Activated naive CD8-positive, alpha-beta T cell treated with anti-CD3 and anti-CD28 coated beads, Interleukin-2, amount 50 U/mL, for 24 hours (primary cell): Measurements from ENCODE around the gene CHTOP.

Experiments used
- ATAC-seq: fragments of 150-1000 bp; cut with Tn5 transposase; one replicate; pipeline ENCODE4 v1.10.0; 2021
- DNase-seq: peaks from one replicate; pipeline ENCODE4 v3.0.0; 2021
- H3K27ac Mint-ChIP-seq: one replicate; pipeline ENCODE4 v1.8.0; 2021; ENCODE audit warnings: mild to moderate bottlenecking, mixed read lengths
- H3K27me3 Mint-ChIP-seq: one replicate; pipeline ENCODE4 v1.8.0; 2021; ENCODE audit warnings: mixed read lengths
- H3K36me3 Mint-ChIP-seq: one replicate; pipeline ENCODE4 v1.8.0; 2021; ENCODE audit warnings: low read depth, mixed read lengths
- H3K4me1 Mint-ChIP-seq: one replicate; pipeline ENCODE4 v1.8.0; 2021; ENCODE audit warnings: mixed read lengths
- H3K4me3 Mint-ChIP-seq: one replicate; pipeline ENCODE4 v1.8.0; 2021; ENCODE audit warnings: mild to moderate bottlenecking, moderate library complexity, mixed read lengths
- H3K9me3 Mint-ChIP-seq: one replicate; pipeline ENCODE4 v1.8.0; 2021; ENCODE audit warnings: mixed read lengths

Gene CHTOP

DNA sequence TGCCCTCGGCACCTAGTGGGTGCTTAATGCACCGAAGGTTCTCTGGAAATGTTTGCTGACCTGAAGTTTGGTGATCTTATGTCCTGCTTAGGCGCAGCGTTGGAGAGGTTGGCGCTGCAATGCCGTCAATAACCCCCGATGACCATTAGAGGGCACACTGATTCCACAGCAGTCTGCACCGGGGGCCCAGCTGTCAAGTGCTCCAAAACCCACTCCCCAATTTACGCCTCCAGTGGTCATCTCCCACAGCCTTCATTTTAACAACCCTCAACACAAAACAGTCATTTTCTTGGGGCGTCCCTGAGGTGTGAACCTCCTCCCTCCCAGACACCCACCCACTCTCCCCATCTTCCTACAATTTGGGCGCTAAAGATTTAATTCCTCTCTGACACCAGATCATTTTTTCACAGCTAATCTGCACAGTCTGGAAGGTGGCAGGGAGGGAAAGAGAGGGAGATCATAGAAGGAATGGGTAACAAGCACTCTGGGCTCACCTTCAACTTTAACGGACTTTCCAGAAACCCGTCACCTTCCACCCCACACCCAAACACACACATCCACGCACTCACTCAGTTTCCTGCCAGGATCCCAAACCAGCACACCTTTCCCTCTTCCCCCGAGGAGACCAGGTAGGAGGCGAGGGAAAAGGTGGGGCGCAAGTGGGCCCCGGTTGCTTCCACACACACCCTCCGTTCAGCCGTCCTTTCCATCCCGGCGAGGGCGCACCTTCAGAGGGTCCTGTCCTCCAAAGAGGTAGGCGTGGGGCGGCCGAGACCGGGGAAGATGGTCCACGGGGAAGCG, 44.1 kb downstream of the CHTOP start:
- H3K9me3 Mint-ChIP-seq = no peaks in the 10 kb centered on the region
- peaks cover 51% of the 10 kb centered on the region for H3K27me3 Mint-ChIP-seq
- peaks cover 18% of the 10 kb centered on the region for H3K4me1 Mint-ChIP-seq
- H3K36me3 Mint-ChIP-seq = no peaks in the 10 kb centered on the region
- no peak overlapping the region for H3K27ac Mint-ChIP-seq
- ATAC-seq (peak; percentile 41), DNase-seq (peak; percentile 57)
- H3K4me3 Mint-ChIP-seq = peak overlapping the region; percentile 72

- no peak within 1 kb of the TSS for H3K27ac Mint-ChIP-seq
- no peaks in the 10 kb centered on the region for H3K9me3 Mint-ChIP-seq
- peak within 1 kb of the TSS; percentile 72 for H3K4me3 Mint-ChIP-seq
- peaks cover 51% of the 10 kb centered on the region for H3K27me3 Mint-ChIP-seq
- H3K36me3 Mint-ChIP-seq = no peaks in the 10 kb centered on the region
- H3K4me1 Mint-ChIP-seq = peaks cover 18% of the 10 kb centered on the region
- DNase-seq (peak; percentile 23), ATAC-seq (peak; percentile 41)
These were observed 44.9 kb downstream of the CHTOP start, which contains the start of gene NPR1 for GRCh38 chr1:153678519-153679336. Gene NPR1, plus strand, starts transcription at chr1:153678688. Its CDS starts 421 bp downstream, at chr1:153679109.

DNA sequence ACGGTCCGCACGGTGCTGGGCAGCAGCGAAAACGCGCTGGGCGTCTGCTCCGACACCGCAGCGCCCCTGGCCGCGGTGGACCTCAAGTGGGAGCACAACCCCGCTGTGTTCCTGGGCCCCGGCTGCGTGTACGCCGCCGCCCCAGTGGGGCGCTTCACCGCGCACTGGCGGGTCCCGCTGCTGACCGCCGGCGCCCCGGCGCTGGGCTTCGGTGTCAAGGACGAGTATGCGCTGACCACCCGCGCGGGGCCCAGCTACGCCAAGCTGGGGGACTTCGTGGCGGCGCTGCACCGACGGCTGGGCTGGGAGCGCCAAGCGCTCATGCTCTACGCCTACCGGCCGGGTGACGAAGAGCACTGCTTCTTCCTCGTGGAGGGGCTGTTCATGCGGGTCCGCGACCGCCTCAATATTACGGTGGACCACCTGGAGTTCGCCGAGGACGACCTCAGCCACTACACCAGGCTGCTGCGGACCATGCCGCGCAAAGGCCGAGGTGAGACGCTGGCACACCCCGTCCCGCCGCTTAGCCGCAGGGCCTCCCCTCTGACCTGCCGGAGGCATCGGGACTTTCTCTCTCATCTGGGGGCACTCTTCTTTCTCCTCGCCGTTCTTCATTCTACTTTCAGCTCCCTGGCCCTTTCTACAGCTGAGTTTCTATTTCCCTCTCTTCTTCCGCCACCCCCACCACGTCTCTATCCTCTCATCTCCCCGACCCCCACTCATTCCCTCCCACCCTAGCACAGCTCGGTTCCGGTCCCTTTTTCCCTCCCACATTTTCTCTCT, 45.7 kb downstream of the CHTOP start:
- H3K36me3 Mint-ChIP-seq = no peaks in the 10 kb centered on the region
- DNase-seq (peak; percentile 42), ATAC-seq (peak; percentile 53)
- peak overlapping the region; percentile 69 for H3K4me3 Mint-ChIP-seq
- peaks cover 55% of the 10 kb centered on the region for H3K27me3 Mint-ChIP-seq
- no peaks in the 10 kb centered on the region for H3K9me3 Mint-ChIP-seq
- H3K4me1 Mint-ChIP-seq = peaks cover 18% of the 10 kb centered on the region
- H3K27ac Mint-ChIP-seq = no peak overlapping the region

DNA sequence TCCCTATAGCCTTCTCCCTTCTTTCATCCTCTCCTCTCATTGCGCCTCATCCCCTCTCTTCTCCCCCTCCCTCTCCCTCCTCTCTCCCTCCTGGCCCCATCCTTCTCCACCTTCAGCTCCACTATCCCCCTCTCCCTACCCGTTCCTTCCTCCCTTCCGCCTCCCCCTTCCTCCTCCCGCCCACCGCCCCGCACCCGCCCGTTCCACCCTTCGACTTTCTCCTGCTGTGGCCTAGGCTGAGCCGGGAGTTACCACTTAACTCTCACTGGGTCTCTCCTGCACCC, 46.2 kb downstream of the CHTOP start:
- Mint-ChIP-seq H3K9me3 (no peaks in the 10 kb centered on the region), H3K4me1 (peaks cover 18% of the 10 kb centered on the region), H3K27me3 (peaks cover 55% of the 10 kb centered on the region), H3K4me3 (peak overlapping the region; percentile 69), H3K36me3 (no peaks in the 10 kb centered on the region), H3K27ac (no peak overlapping the region)
- no peak for ATAC-seq
- no peak for DNase-seq

DNA sequence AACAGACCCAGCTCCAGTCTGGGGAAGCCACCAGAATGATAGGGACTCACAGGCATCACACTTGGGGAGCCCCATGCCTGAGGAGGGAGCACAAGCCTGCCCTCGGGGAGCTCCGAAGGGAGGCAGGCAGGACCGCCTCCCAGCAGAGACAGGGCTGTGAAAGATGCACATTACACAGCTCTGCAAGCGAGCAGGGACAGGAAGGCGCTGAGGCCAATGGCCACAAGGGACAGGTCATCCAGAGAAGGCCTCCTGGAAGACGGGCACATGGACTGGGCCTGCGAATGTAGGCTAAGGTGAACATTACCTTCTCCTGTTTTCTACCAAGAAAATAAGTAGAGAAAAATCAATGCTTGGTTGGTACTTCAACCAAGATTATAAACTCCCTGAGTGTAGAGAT, 48.9 kb downstream of the CHTOP start:
- H3K27me3 Mint-ChIP-seq = peaks cover 43% of the 10 kb centered on the region
- H3K9me3 Mint-ChIP-seq = no peaks in the 10 kb centered on the region
- peaks cover 14% of the 10 kb centered on the region for H3K4me1 Mint-ChIP-seq
- ATAC-seq (no peak), DNase-seq (no peak)
- H3K36me3 Mint-ChIP-seq = no peaks in the 10 kb centered on the region
- H3K4me3 Mint-ChIP-seq = no peak overlapping the region
- no peak overlapping the region for H3K27ac Mint-ChIP-seq

- Mint-ChIP-seq H3K9me3 (no peaks in the 10 kb centered on the region), H3K27me3 (peaks cover 32% of the 10 kb centered on the region), H3K36me3 (no peaks in the 10 kb centered on the region), H3K4me3 (no peak overlapping the region), H3K4me1 (peaks cover 5% of the 10 kb centered on the region), H3K27ac (no peak overlapping the region)
- no peak for ATAC-seq
- DNase-seq = no peak
These were observed 50.0 kb downstream of the CHTOP start for GRCh38 chr1:153683854-153684253.

DNA sequence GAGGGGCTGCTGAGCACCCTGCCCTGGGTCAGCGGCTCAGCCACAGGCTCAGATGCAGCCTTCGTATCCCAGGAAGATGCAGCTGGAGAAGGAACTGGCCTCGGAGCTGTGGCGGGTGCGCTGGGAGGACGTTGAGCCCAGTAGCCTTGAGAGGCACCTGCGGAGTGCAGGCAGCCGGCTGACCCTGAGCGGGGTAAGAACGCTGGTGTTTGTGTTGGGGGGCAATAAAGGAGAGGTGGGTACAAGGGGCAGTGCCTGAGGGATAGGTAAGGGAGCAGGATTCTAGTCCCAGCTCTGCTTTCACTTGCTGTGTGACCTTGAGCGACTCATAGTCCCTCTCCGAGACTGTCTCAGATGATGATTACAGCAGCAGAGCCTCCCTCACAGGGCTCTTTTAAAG, 51.0 kb downstream of the CHTOP start:
- no peaks in the 10 kb centered on the region for H3K9me3 Mint-ChIP-seq
- H3K36me3 Mint-ChIP-seq = no peaks in the 10 kb centered on the region
- no peak for ATAC-seq
- peaks cover 28% of the 10 kb centered on the region for H3K27me3 Mint-ChIP-seq
- no peak overlapping the region for H3K4me3 Mint-ChIP-seq
- no peak overlapping the region for H3K27ac Mint-ChIP-seq
- no peak for DNase-seq
- H3K4me1 Mint-ChIP-seq = no peaks in the 10 kb centered on the region

GRCh38 chr1:153685544-153686340, 51.9 kb downstream of the CHTOP start:
- ATAC-seq = no peak
- H3K27me3 Mint-ChIP-seq = peaks cover 20% of the 10 kb centered on the region
- H3K4me1 Mint-ChIP-seq = no peaks in the 10 kb centered on the region

GRCh38 chr1:153687346-153688125, 53.7 kb downstream of the CHTOP start:
- Mint-ChIP-seq H3K4me1 (peaks cover 3% of the 10 kb centered on the region), H3K36me3 (no peaks in the 10 kb centered on the region), H3K27ac (no peak overlapping the region), H3K4me3 (no peak overlapping the region), H3K9me3 (no peaks in the 10 kb centered on the region), H3K27me3 (peaks cover 6% of the 10 kb centered on the region)
- no peak for DNase-seq
- ATAC-seq = no peak

More at GRCh38 chr1:153685544-153686340, 51.9 kb downstream of the CHTOP start:
- Mint-ChIP-seq H3K4me3 (no peak overlapping the region), H3K27ac (no peak overlapping the region), H3K36me3 (no peaks in the 10 kb centered on the region), H3K9me3 (no peaks in the 10 kb centered on the region)
- DNase-seq = no peak

GRCh38 chr1:153688276-153688675, 54.4 kb downstream of the CHTOP start:
- H3K4me1 Mint-ChIP-seq = peaks cover 3% of the 10 kb centered on the region
- no peaks in the 10 kb centered on the region for H3K9me3 Mint-ChIP-seq
- H3K36me3 Mint-ChIP-seq = no peaks in the 10 kb centered on the region
- no peak for ATAC-seq
- H3K4me3 Mint-ChIP-seq = no peak overlapping the region
- H3K27me3 Mint-ChIP-seq = peaks cover 4% of the 10 kb centered on the region
- H3K27ac Mint-ChIP-seq = no peak overlapping the region
- no peak for DNase-seq

- DNase-seq (no peak), ATAC-seq (no peak)
- Mint-ChIP-seq H3K4me3 (no peak overlapping the region), H3K27me3 (peaks cover 3% of the 10 kb centered on the region), H3K9me3 (no peaks in the 10 kb centered on the region), H3K36me3 (no peaks in the 10 kb centered on the region), H3K27ac (no peak overlapping the region), H3K4me1 (peaks cover 3% of the 10 kb centered on the region)
These were observed 55.0 kb downstream of the CHTOP start for GRCh38 chr1:153688736-153689328.

GRCh38 chr1:153693466-153693865, 59.6 kb downstream of the CHTOP start:
- Mint-ChIP-seq H3K9me3 (no peaks in the 10 kb centered on the region), H3K4me1 (peaks cover 8% of the 10 kb centered on the region), H3K27ac (no peak overlapping the region), H3K4me3 (no peak overlapping the region), H3K36me3 (no peaks in the 10 kb centered on the region), H3K27me3 (peaks cover 2% of the 10 kb centered on the region)
- no peak for DNase-seq
- ATAC-seq = no peak
